Suprapubic skin (tissue), 4 donors: Measurements from ENCODE around the gene RTN4R. TPM values are rescaled to one million over a fixed set of nuclear protein-coding genes. Genes with fewer than 3 reads are reported as not detected.

Experiments
- DNase-seq, 2 donors: peaks; one replicate each; pipeline ENCODE4 v3.0.0-alpha.2; 2019; ENCODE audit warnings: low spot score in 2 of 2
- H3K27ac ChIP-seq: fragments of 200-600 bp; sonication (generic); one replicate; pipeline ENCODE4 v1.5.1; 2019
- H3K27me3 ChIP-seq: fragments of 200-600 bp; sonication (generic); one replicate; pipeline ENCODE4 v1.5.1; 2019
- H3K36me3 ChIP-seq: fragments of 200-600 bp; sonication (generic); one replicate; pipeline ENCODE4 v1.5.1; 2019
- H3K4me1 ChIP-seq: fragments of 200-600 bp; sonication (generic); one replicate; pipeline ENCODE4 v1.5.1; 2019
- H3K4me3 ChIP-seq: fragments of 200-600 bp; sonication (generic); one replicate; pipeline ENCODE4 v1.5.1; 2019; ENCODE audit warnings: mild to moderate bottlenecking
- H3K9me3 ChIP-seq: fragments of 200-600 bp; sonication (generic); one replicate; pipeline ENCODE4 v1.5.1; 2019
- CTCF ChIP-seq, 2 donors: fragments of 200-600 bp in 1 of 2; fragments of 450-650 bp in 1 of 2; sonication (generic) in 1 of 2; IDR thresholded peaks; one replicate each; pipeline ENCODE4 v1.5.1; 2016 to 2019; ENCODE audit warnings: antibody characterized with exemption in 2 of 2, mild to moderate bottlenecking in 1 of 2, moderate library complexity in 1 of 2
- EP300 ChIP-seq: sonication (generic); formaldehyde crosslinking; IDR thresholded peaks from one replicate; pipeline ENCODE4 v1.6.1; 2017; ENCODE audit warnings: antibody characterized with exemption
- POLR2A ChIP-seq, 2 donors: fragments of 450-650 bp; IDR thresholded peaks; one replicate each; pipeline ENCODE4 v1.6.1; 2017; ENCODE audit warnings: antibody characterized with exemption in 2 of 2, mild to moderate bottlenecking in 2 of 2, moderate library complexity in 2 of 2
- POLR2AphosphoS5 ChIP-seq, 3 donors: sonication (generic); formaldehyde crosslinking; IDR thresholded peaks; one replicate each; pipeline ENCODE4 v1.6.1; 2017; ENCODE audit warnings: antibody characterized with exemption in 3 of 3
- WGBS: methylation state at CpG from one replicate; pipeline ENCODE4 v1.1.5; 2018; 5-methylcytosine and 5-hydroxymethylcytosine counted together
- total RNA-seq, 4 donors: library from RNA; depleted of rRNA; stranded (reverse); fragments of >200 nt; gene quantifications; one replicate each; pipeline ENCODE4 v1.1.0, GENCODE V29; 2016

Gene RTN4R
- total RNA-seq, 4 donors from 2014 or later, result 5.0 to 12.2 (median 9.2) TPM

GRCh38 chr22:20259327-20259688 is 8.8 kb downstream of the RTN4R start:
- Histone ChIP-seq H3K27ac (no peak overlapping the region), H3K9me3 (no peaks in the 10 kb centered on the region), H3K27me3 (no peaks in the 10 kb centered on the region), H3K4me1 (no peaks in the 10 kb centered on the region), H3K4me3 (no peak overlapping the region), H3K36me3 (no peaks in the 10 kb centered on the region)
- WGBS, result 88% methylated on average over 3 of the region's 8 CpGs
- TF ChIP-seq POLR2AphosphoS5 (IDR thresholded peaks at IDR 0.05), result no peak
- TF ChIP-seq POLR2A (IDR thresholded peaks at IDR 0.05), result no peak
- TF ChIP-seq EP300, result no peak
- no peak for TF ChIP-seq CTCF (IDR thresholded peaks at IDR 0.05)
- DNase-seq, result no peak

- H3K36me3 ChIP-seq, result no peaks in the 10 kb centered on the region
- no peaks in the 10 kb centered on the region for H3K4me1 ChIP-seq
- H3K27me3 ChIP-seq, result no peaks in the 10 kb centered on the region
- TF ChIP-seq CTCF (IDR thresholded peaks at IDR 0.05) (no peak), POLR2A (IDR thresholded peaks at IDR 0.05) (no peak), POLR2AphosphoS5 (IDR thresholded peaks at IDR 0.05) (no peak), EP300 (no peak)
- no peak for DNase-seq
- H3K4me3 ChIP-seq, result no peak overlapping the region
- H3K27ac ChIP-seq, result no peak overlapping the region
- H3K9me3 ChIP-seq, result no peaks in the 10 kb centered on the region
- 96% methylated on average over 9 of the region's 18 CpGs for WGBS
Observed at GRCh38 chr22:20258584-20259326, 9.4 kb downstream of the RTN4R start.

- Histone ChIP-seq H3K9me3 (no peaks in the 10 kb centered on the region), H3K4me1 (no peaks in the 10 kb centered on the region), H3K27ac (no peak overlapping the region), H3K27me3 (no peaks in the 10 kb centered on the region), H3K36me3 (no peaks in the 10 kb centered on the region), H3K4me3 (no peak overlapping the region)
- TF ChIP-seq POLR2A (IDR thresholded peaks at IDR 0.05), result no peak
- no peak for TF ChIP-seq CTCF (IDR thresholded peaks at IDR 0.05)
- TF ChIP-seq EP300, result no peak
- TF ChIP-seq POLR2AphosphoS5 (IDR thresholded peaks at IDR 0.05), result no peak
- WGBS, result 90% methylated on average over 2 of the region's 4 CpGs
- no peak for DNase-seq
Observed at GRCh38 chr22:20258021-20258299, 10.2 kb downstream of the RTN4R start.

GRCh38 chr22:20257212-20258020 is 10.7 kb downstream of the RTN4R start:
- no peak for DNase-seq
- TF ChIP-seq POLR2AphosphoS5 (IDR thresholded peaks at IDR 0.05) (no peak), POLR2A (IDR thresholded peaks at IDR 0.05) (no peak), CTCF (IDR thresholded peaks at IDR 0.05) (no peak), EP300 (no peak)
- WGBS, result 90% methylated on average over 13 of the region's 15 CpGs
- Histone ChIP-seq H3K27ac (no peak overlapping the region), H3K9me3 (no peaks in the 10 kb centered on the region), H3K4me1 (no peaks in the 10 kb centered on the region), H3K27me3 (no peaks in the 10 kb centered on the region), H3K36me3 (no peaks in the 10 kb centered on the region), H3K4me3 (no peak overlapping the region)

GRCh38 chr22:20256551-20257211 is 11.4 kb downstream of the RTN4R start:
- H3K9me3 ChIP-seq, result no peaks in the 10 kb centered on the region
- TF ChIP-seq CTCF (IDR thresholded peaks at IDR 0.05), result no peak
- TF ChIP-seq POLR2AphosphoS5 (IDR thresholded peaks at IDR 0.05), result no peak
- no peak for TF ChIP-seq EP300
- no peak for TF ChIP-seq POLR2A (IDR thresholded peaks at IDR 0.05)
- DNase-seq, result no peak
- no peaks in the 10 kb centered on the region for H3K4me1 ChIP-seq
- no peak overlapping the region for H3K27ac ChIP-seq
- H3K4me3 ChIP-seq, result no peak overlapping the region
- 85% methylated on average over 7 of the region's 12 CpGs for WGBS
- H3K27me3 ChIP-seq, result no peaks in the 10 kb centered on the region
- H3K36me3 ChIP-seq, result no peaks in the 10 kb centered on the region
